GM18519 (cell line): ENCODE data around the gene SCAMP4.
"Not testable (repeated sequence)": the region's sequence is repeated elsewhere in the genome, so short reads cannot be mapped to it uniquely, and the experiment has no call there.

Experiments
- ATAC-seq: cut with Tn5 transposase; IDR thresholded peaks from one replicate; pipeline ENCODE4 v1.9.1; 2021; ENCODE audit warnings: mild to moderate bottlenecking, moderate library complexity; ENCODE audit not compliant: unreplicated experiment, low FRiP score

The SCAMP4 gene

GRCh38 chr19:1865172-1866010 is 39.8 kb upstream of the SCAMP4 start:
- ATAC-seq = no peak

DNA sequence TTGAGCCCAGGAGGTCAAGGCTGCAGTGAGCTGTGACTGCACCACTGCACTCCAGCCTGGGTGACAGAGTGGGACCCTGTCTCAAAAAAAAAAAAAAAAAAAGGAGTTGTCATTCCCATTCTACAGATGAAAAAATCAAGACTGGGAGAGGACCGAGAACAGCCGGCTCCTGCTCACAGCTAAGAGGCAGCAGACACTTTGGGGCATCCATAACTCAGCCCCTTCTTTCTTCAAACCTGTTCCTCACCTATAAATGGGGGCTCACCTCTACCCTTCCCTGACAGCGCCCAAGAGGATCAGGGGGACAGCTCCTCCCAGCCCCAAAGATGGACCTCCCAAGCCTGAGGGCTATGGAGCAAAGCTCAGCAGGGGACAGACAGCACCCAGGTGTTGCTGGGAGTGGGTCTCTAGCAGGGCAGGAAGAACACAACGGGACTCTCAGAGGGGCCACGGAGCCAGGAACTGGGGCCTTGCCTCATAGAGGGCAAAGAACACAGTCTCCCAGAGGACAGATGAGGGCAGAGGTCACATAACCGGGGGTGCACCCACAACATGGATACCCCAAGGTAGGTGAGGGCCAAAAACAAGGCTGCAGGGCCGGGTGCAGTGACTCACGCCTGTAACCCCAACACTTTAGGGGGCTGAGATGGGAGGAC is 38.4 kb upstream of the SCAMP4 start:
- no peak for ATAC-seq

- no peak for ATAC-seq
Measured at GRCh38 chr19:1867349-1867724, 37.9 kb upstream of the SCAMP4 start.

DNA sequence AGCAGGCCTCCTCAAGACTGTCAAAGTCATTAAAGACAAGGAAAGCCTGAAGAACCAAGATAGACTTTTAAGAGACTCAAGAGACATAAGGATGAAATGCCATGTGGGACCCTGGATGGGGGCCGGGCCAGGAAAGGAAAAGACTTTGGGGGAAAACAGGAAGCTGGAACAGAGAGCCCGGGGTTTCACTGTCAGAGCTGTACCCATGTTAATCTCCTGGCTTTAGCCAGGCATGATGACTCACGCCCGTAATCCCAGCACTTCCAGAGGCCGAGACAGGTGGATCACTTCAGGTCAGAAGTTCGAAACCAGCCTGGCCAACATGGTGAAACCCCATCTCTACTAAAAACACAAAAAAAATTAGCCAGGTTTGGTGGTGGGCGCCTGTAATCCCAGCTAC is 36.2 kb upstream of the SCAMP4 start:
- ATAC-seq = no peak

GRCh38 chr19:1871140-1871597 is 34.0 kb upstream of the SCAMP4 start:
- no peak for ATAC-seq

DNA sequence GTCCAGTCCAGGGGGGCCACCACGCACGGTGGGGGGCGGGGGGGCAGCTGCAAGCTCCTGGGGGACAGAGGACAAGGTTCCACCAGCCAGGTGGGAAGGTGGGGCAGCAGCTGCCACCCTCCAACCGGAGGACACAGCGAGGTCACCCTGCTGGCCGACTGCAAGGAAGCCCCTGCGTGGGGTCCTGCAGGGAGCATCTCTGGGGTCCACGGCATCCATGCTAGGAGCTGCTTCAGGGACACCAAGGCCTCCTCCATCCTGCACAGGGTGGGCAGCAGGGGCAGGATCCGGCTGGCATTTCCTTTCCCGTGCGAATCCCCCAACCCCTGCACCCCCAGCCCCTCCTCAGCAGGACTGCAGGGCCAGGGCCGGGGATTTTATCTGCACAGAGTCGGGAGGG is 33.6 kb upstream of the SCAMP4 start:
- ATAC-seq = no peak

DNA sequence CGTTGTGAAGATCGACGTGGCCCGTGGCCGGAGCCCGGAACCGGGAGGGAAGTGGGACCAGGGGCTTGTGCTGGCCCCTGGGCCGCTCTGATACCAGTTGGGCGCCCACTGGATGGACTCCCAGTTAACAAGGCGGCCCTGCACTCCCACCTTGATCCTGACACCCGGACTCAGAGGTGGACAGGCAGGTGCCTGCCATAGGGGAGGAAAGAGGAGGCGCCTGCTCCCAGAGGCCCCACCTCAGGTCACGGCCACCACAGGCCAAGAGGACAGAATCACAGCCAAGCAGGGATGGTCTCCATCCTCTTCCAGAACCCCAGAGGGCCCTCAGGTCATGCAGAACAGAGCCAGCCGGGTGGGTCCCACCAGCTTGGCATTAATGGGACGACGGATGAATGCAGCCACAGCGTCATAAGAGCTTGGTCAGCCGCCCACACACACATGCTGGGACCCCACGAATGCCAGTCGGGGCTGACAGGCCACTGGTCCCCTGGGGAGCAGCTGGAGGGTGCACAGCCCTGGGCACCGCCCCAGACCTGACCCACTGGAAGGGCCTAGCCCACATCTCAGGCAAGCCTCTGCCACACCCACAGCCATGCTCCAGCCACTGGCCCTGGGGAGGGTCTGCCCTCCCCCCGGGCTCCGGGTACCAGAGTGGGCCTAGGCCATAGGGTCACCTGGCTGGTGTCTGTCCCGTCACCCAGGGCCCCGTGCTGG is 32.2 kb upstream of the SCAMP4 start:
- no peak for ATAC-seq

- no peak for ATAC-seq
Measured at GRCh38 chr19:1873524-1874473, 31.4 kb upstream of the SCAMP4 start.

- ATAC-seq = no peak
Measured at GRCh38 chr19:1874554-1875185, 30.5 kb upstream of the SCAMP4 start.

- not testable (repeated sequence) for ATAC-seq
Measured at GRCh38 chr19:1875265-1875645, 29.9 kb upstream of the SCAMP4 start.

DNA sequence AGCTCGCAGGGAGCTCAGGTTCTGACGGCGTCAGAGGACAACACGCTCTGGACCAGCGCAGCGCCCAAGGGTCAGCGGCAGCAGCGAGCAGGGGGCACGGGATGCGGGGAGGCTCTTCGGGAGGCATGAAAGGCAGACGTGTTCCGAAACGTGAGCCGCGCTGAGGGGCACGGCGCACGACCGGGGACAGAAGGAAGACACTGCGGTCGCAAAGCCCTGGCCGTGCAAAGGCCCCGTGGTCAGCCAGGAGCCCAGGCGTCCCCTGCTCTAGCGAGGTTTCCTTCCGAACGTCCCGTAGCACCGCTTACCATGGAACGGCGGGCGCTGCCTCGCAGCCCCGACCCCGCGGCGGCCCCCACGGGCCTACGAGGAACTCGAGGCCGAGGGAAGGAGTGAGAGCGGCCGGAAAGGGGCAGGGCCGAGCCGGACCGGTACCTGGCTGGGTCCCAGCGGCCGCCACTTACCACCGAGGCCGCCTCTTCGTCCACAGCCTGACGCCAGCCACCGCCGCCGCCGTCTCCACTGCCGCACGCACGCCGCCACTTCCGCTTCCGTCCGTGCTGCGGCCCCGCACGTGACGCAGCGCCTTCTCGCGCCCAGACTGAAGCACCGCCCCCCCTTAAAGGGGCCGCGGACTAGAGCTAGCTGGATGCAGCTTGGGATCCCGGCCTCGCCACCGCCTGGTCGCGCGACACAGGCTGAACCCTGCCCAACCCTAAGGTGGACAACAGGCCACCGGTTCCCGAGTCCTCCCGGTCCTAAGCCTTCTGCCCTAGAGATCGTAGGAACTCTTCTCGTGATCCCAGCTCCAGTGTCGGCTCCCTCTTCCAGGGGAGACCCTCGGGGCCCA is 29.3 kb upstream of the SCAMP4 start:
- ATAC-seq = peak; percentile 61

- not testable (repeated sequence) for ATAC-seq
Measured at GRCh38 chr19:1876496-1877279, 28.5 kb upstream of the SCAMP4 start.

GRCh38 chr19:1877280-1877660 is 27.9 kb upstream of the SCAMP4 start:
- ATAC-seq = not testable (repeated sequence)

DNA sequence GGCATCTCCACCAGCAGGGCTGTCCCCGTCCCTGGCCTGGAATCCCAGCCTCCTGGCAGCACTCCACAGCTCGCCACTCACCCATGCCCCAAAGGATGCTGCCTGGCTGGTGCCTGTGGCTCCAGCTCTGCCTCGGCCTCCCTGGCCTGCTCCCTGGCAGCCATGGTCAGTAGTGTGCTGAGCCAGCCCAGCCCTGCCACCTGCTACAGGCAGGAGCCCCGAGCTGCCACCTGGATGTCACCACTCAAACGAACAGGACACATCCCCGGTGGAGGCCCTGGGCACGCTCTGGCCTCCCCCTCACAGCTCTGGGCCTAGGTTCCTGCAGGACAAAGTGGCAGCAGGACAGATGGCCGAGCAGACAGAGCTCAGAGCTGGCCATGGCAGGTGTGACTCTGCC is 26.6 kb upstream of the SCAMP4 start:
- ATAC-seq = not testable (repeated sequence)

DNA sequence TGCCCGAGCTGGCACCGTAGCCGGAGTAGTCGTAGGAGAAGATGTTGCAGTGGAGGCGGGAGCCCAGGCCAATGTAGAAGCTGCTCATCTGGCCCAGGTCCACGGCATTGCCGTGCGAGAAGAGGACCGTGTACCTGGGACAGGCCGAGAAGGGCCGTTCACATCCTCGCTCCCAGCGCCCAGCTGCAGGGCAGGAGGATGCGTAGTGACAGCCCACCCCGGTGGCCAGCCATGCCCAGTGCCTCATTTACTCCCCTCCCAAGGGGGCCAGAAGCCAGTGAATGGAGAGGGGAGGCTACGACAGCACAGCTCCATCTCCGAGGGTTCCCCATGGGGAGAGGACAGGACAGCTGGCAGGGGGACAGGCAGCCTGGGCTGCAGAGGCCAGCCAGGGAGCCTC is 25.2 kb upstream of the SCAMP4 start:
- not testable (repeated sequence) for ATAC-seq

- no peak for ATAC-seq
Measured at GRCh38 chr19:1880611-1881392, 24.4 kb upstream of the SCAMP4 start.

DNA sequence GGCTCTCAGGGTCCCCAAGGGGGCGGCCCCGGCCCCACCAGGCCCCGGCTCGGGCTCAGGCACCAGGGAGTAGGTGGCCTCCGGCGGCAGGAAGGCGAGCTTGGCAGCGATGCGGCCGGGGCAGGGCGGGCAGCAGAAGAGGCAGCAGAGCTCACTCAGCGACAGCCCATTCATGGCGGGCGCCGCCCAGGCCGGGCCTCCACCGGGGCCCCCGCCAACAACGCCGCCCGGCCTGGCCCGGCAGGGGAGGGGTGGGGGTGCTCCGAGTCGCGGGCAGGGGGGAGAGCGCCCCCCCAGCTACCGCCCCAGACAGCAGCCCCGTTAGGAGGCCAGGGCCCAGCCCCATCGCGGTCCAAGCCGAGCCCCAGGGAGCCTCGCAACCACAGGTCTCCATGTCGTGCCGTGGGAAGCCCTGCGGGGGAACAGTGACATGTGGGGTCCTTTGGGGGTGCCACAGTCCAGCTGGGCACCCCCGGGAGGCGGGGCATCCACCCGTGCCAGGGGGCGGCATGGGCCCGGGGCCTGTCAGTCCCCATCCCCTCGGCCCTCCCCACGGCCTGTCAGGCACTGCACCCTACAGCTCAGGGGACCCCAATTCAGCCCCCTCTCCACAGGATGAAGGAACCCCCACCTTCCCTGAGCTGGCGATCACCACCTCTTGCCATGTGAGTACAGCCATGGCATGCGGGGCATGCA is 23.7 kb upstream of the SCAMP4 start:
- ATAC-seq = not testable (repeated sequence)
